HG03469 (cell line): Measurements from ENCODE around the gene SLC35D1.
"Not testable (repeated sequence)": the region's sequence is repeated elsewhere in the genome, so short reads cannot be mapped to it uniquely, and the experiment has no call there.

Source experiments
- ATAC-seq: cut with Tn5 transposase; IDR thresholded peaks from one replicate; pipeline ENCODE4 v1.9.1; 2021; ENCODE audit warnings: mild to moderate bottlenecking, moderate library complexity, moderate number of reproducible peaks; ENCODE audit not compliant: unreplicated experiment

The SLC35D1 gene

GRCh38 chr1:67053785-67054772 is at the start of gene SLC35D1:
TSS of gene SLC35D1 (minus strand) at chr1:67054148. CDS start at chr1:67054013, 135 bp downstream.
- peak; percentile 65 for ATAC-seq

- ATAC-seq = no peak
Measured at GRCh38 chr1:67103548-67103947, 49.6 kb upstream of the SLC35D1 start.

DNA sequence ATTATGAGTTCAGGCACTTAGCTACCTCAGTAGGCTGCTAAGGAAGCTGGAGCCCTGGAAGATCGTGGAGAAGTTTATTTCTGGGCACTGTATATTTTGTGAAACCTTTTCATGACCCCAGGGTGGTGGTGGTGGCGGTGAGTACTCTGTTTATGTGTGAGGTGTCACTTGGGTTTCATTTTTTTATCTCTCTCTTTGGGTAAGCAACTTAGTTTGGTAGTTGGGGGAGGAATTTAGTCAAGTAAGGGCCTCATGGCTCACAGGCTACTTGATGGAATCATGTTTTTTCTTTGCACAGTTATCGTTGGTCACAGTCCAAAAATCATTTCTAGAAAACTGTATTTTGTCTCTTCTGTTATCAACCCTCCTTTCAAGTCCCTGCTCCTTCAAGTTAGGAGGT is 46.9 kb upstream of the SLC35D1 start:
- ATAC-seq = no peak

DNA sequence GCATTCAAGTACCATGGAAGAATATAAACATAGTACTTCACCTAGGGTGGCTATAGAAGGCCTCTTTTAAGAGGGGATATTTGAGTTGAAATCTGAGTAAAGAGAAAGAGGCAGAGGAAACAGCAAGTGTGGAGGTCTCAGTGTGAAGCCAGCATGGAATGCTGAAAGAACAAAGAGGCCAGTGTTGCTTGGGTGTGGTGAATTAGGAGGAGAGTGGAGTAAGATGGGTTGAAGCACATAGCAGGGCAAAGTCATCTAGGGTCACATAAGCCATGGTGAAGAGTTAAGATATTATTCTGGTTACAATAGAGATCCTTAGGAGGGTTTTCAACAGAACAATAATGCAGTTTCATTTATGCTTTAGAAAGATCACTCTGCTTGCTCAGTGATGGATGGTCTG is 43.4 kb upstream of the SLC35D1 start:
- ATAC-seq = no peak

GRCh38 chr1:67094191-67094590 is 40.2 kb upstream of the SLC35D1 start:
- ATAC-seq = no peak

DNA sequence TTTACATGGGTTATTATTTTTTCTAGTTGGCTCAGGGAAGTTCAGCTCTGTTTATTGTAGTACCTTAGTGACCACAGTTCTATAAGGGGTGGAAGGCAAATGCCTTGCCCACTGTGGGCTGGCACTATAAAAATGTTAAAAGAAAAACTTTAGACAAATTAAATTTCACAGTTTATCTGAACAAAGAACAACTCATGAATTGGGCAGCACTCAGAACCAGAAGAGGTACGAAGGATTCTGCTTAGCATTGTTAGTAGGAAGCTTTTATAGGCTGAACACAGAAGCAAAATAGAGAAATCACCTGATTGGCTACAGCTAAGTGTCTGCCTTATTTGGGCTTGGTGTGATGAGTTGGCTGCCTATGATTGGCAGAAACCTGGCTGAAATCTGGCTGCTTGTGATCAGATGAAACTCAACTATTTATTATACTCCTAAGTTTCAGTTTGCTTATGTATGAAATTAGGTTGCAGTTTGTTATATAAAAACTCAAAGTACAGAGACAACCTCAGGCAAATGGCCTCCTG is 35.8 kb upstream of the SLC35D1 start:
- ATAC-seq = no peak

GRCh38 chr1:67088440-67088839 is 34.5 kb upstream of the SLC35D1 start:
- no peak for ATAC-seq

GRCh38 chr1:67085326-67085725 is 31.4 kb upstream of the SLC35D1 start:
- ATAC-seq = no peak

DNA sequence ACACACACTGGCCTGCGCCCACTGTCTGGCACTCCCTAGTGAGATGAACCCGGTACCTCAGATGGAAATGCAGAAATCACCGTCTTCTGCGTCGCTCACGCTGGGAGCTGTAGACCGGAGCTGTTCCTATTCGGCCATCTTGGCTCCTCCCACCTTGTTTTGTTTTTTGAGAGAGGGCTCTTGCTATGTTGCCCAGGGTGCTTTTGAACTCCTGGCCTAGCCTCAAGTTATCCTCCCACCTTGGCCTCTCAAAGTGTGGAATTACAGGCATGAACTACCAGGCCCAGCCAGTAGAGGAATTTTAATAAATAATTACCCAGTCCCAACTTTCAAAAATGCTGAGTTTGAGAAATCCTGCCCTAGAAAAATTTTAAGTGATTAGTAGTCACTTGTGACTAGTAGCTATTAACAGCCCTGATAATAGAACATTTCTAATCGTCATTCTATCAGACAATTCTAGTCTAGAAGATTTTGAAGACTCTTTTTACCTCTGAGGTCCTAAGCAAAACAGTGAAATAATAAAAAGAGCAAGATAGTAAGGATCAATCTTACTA is 30.9 kb upstream of the SLC35D1 start:
- no peak for ATAC-seq

DNA sequence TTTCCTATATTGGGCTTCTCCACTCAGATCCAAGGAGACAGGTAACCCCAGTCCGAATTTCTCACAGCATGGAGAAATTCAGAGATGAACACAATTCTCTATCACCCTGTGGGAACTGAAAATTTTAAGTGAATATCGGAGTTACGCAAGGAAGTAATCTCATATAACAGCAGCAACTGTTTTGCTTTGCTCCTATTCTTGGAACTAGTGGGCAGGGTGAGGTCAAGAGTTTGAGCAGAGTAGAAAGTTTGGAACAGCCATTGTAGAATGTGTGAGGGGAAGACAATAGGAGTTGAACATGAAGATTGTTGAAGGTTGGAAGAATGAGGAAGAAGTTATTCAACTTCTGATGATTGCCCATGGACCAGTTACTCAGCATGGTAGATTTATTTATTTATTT is 24.3 kb upstream of the SLC35D1 start:
- no peak for ATAC-seq

DNA sequence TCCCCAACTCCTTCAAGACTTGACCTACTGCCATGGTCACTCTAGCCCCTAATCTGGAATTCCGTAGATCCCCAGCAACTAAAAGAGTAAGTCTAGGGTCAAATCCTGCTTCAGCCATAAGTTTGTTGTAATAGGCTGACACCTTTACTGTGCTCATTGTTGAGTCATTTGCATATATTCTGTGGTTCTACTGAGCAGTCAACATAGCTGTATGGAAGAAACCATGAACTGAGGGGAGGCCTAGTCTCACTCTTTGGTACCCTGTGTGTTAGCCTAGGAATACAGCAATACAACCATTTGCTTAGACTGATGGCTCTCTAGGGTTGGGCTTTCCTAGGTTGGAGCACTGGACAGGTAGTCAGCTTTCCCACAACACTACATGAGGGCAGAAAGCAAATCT is 23.6 kb upstream of the SLC35D1 start:
- no peak for ATAC-seq

- ATAC-seq = no peak
Measured at GRCh38 chr1:67072749-67073148, 18.8 kb upstream of the SLC35D1 start.

GRCh38 chr1:67067655-67068054 is 13.7 kb upstream of the SLC35D1 start:
- ATAC-seq = not testable (repeated sequence)

GRCh38 chr1:67062412-67062811 is 8.5 kb upstream of the SLC35D1 start:
- ATAC-seq = no peak

- ATAC-seq = no peak
Measured at GRCh38 chr1:67061266-67061665, 7.3 kb upstream of the SLC35D1 start.

- ATAC-seq = no peak
Measured at GRCh38 chr1:67060811-67061218, 6.9 kb upstream of the SLC35D1 start.

GRCh38 chr1:67059346-67059745 is 5.4 kb upstream of the SLC35D1 start:
- no peak for ATAC-seq

- no peak for ATAC-seq
Measured at GRCh38 chr1:67058761-67059160, 4.8 kb upstream of the SLC35D1 start.

- no peak for ATAC-seq
Measured at GRCh38 chr1:67058242-67058641, 4.3 kb upstream of the SLC35D1 start.

GRCh38 chr1:67053535-67053784 is 488 bp downstream of the SLC35D1 start:
- no peak for ATAC-seq

GRCh38 chr1:67052741-67053534 is 1.0 kb downstream of the SLC35D1 start:
- ATAC-seq = peak; percentile 23
